GM20000 (cell line): ENCODE data around the gene ZNF587B.
"Not testable (repeated sequence)": the region's sequence is repeated elsewhere in the genome, so short reads cannot be mapped to it uniquely, and the experiment has no call there.

Experiments used
- DNase-seq: peaks from one replicate; pipeline ENCODE4 v3.0.0; 2012; ENCODE audit warnings: low spot score
- TF ChIP-seq, protein P1 (sequence below): IDR thresholded peaks from 2 replicates; pipeline ENCODE4 v1.5.1; 2012; ENCODE audit warnings: mild to moderate bottlenecking, control low read depth; ENCODE audit errors: extremely low read depth, missing control alignments

Gene ZNF587B

DNA sequence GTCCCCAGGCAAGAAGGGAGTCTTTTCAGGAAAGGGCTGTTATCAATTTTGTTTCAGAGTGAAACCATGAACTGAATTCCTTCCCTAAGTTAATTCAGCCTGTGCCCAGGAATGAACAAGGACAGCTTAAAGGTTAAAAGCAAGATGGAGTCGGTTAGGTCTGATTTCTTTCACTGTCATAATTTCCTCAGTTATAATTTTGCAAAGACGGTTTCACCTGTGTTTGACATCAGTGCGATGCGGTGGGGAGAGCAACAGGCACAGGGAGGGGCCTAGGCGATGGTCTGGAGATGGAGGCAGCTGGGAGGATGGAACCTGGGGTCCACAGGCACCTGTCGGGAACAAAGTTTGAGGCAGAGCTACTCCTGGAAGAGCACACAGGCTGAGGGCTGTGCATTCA lies 9.5 kb upstream of the ZNF587B start:
- DNase-seq = no peak
- TF ChIP-seq, protein P1, sequence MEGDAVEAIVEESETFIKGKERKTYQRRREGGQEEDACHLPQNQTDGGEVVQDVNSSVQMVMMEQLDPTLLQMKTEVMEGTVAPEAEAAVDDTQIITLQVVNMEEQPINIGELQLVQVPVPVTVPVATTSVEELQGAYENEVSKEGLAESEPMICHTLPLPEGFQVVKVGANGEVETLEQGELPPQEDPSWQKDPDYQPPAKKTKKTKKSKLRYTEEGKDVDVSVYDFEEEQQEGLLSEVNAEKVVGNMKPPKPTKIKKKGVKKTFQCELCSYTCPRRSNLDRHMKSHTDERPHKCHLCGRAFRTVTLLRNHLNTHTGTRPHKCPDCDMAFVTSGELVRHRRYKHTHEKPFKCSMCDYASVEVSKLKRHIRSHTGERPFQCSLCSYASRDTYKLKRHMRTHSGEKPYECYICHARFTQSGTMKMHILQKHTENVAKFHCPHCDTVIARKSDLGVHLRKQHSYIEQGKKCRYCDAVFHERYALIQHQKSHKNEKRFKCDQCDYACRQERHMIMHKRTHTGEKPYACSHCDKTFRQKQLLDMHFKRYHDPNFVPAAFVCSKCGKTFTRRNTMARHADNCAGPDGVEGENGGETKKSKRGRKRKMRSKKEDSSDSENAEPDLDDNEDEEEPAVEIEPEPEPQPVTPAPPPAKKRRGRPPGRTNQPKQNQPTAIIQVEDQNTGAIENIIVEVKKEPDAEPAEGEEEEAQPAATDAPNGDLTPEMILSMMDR = no peak

DNA sequence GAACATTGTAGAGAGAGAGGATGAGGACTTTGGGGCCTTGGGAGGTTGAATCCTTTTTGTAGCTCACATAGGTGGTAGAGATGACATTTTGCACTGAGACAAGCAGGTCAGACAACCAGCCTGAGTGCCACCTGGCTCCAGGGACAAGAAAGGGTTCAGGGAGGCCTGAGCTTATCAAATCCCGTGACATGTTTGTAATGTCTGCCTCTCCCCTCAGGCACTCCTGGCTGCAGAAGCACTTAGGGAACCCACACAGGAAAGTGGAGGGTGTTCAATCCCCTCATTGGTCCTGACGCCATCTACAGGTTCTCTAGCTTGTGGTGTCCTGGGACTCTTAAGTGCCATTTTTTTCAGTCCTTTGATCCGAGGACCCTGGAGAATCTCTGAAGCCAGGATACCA lies 9.0 kb upstream of the ZNF587B start:
- DNase-seq = not testable (repeated sequence)

DNA sequence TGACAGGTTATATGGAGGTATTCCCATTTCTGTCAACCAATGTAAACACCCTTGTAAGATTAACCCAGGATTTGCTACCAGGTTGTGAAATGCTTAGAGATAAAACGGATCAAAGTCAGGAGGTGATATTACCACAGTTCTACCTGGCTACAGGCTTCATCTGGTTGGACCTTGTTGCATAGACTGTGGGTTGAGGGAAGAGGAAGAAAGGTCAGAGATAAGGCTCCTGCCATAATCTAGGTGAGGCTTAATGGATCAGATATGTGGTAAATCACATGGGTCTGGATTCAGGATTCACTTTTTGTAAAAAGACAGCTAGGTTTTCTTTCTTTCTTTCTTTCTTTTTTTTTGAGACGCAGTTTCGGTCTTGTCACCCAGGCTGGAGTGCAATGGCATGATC lies 8.6 kb upstream of the ZNF587B start:
- DNase-seq = not testable (repeated sequence)

GRCh38 chr19:57823155-57823554 lies 6.9 kb upstream of the ZNF587B start:
- DNase-seq = not testable (repeated sequence)

DNA sequence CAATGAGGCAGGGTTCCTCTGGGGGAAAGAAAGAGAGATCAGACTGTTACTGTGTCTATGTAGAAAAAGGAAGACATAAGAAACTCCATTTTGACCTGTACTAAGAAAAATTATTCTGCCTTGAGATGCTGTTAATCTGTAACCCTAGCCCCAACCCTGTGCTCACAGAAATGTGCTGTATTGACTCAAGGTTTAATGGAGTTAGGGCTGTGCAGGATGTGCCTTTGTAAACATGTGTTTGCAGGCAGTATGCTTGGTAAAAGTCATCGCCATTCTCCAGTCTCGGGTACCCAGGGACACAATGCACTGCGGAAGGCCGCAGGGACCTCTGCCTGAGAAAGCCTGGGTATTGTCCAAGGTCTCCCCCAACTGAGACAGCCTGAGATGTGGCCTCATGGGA lies 6.5 kb upstream of the ZNF587B start:
- not testable (repeated sequence) for DNase-seq

GRCh38 chr19:57825511-57825910 lies 4.6 kb upstream of the ZNF587B start:
- TF ChIP-seq, protein P1 = no peak
- no peak for DNase-seq

DNA sequence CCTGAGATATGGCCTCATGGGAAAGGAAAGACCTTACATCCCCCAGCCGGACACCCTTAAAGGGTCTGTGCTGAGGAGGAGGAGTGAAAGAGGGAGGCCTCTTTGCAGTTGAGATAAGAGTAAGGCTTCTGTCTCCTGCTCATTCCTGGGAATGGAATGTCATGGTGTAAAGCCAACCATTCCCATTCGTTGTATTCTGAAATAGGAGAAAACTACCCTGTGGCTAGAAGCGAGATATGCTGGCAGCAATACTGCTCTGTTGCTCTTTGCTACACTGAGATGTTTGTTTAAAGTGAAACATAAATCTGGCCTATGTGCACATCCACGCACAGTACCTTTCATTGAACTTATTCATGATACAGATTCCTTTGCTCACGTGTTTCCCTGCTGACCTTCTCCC lies 783 bp upstream of the ZNF587B start:
- no peak for DNase-seq

DNA sequence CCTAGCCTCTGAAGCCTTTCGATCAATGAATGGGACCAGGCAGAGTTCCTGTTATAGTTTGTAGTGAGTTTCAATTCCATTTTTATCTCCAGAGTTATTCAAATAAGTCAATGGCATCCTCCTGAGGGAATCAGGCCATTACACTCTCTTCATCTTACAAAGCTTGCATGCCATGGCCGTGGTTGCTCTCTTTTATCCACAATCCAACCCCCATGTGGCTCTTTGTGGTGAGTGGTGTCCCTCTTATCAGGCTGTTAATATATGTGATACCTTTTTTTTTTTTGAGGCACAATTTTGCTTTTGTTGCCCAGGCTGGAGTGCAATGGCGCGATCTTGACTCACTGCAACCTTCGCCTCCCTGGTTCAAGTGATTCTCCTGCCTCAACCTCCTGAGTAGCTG lies 6.9 kb downstream of the ZNF587B start:
- not testable (repeated sequence) for DNase-seq

More for the DNA sequence above, 783 bp upstream of the ZNF587B start:
- TF ChIP-seq, protein P1 = no peak

GRCh38 chr19:57838622-57839191 lies 8.6 kb downstream of the ZNF587B start:
- not testable (repeated sequence) for DNase-seq

DNA sequence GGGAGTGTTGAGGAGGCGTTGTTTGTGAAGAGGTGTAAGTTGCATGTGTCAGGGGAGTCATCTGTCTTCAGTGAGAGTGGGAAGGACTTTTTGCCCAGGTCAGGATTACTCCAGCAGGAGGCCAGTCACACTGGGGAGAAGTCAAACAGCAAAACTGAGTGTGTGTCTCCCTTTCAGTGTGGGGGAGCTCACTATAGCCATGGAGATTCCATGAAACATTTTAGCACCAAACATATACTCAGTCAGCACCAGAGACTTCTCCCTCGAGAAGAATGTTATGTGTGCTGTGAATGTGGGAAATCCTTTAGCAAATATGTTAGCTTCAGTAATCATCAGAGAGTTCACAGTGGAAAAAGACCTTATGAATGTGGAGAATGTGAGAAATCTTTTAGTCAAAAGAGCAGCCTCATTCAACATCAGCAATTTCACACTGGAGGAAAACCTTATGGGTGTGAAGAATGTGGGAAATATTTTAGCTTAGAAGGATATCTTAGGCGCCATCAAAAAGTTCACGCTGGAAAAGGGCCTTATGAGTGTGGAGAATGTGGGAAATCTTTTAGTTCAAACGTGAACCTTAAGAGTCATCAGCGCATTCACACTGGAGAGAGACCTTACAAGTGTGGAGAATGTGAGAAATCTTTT lies 11.1 kb downstream of the ZNF587B start:
- TF ChIP-seq, protein P1 = no peak
- no peak for DNase-seq

DNA sequence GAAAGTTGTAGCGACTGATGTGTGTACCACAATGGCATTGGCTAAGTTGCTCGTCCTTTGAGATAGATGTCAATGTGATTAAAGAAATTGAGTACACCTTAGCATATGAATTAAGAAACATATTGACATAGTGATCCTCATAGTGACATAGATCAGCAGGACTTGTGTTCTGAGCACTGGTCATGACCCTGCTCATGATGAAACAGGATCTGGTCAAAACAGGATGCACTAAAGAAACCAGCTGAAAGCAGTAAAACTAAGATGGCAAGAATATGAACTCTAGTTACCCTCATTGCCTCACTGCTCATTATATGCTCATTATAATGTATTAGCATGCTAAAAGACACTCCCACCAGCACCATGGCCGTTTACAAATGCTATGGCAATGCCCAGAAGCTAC lies 17.1 kb downstream of the ZNF587B start:
- not testable (repeated sequence) for DNase-seq

GRCh38 chr19:57849162-57849665 lies 19.1 kb downstream of the ZNF587B start:
- not testable (repeated sequence) for DNase-seq

DNA sequence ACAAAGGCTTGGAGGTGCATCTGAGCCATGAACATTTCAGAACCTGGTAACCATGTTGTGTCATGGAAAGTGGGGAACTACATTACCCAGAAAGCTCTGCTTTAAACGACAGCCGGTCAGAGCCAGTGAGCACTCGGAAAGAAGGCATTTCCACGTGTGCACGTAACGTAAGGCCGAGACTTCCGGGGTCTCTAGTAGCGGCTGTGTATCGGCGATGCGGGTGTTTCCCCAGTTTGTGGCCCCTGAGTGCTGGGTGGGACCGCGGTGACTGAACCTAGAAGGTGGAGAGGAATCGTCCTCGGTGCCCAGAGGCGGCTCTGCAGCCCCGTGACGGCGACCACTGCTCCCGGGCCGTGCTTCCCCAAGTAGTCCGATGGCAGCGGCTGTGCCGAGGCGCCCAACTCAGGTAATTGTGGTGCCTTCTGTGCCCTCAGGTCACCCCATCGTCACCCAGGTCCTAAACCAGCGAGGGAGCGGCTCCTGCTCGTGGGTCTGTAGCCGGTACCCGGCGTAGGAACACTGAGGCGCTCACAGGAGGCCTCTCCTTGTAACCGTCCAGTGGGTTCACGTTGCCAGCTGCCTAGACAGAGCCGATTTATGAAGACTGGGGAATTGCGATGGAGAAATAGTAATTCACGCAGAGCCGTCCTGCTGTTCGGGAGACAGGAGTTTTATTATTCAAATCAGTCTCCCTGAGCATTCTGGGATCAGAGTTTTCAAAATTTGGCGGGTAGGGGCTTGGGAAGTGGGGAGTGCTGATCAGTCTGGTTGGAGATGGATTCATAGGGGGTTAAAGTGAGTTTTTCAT lies 19.8 kb downstream of the ZNF587B start, which contains the start of gene ZNF587:
TSS of gene ZNF587 (plus strand) at position 194 of the 808 bp plus-strand sequence. CDS start at position 374, 180 bp downstream.
- DNase-seq = peak; percentile 74
